GM12878 (cell line): ENCODE results near the gene MAP3K4. TPM values are rescaled to one million over a fixed set of nuclear protein-coding genes. Genes with fewer than 3 reads are reported as not detected.

Source experiments
- ATAC-seq: fragments of 200-7000 bp; cut with Tn5 transposase; 3 replicates; pipeline ENCODE4 v1.9.1; 2020; ENCODE audit warnings: mild to moderate bottlenecking, moderate library complexity
- BruUV-seq: library from RNA; stranded (reverse); fragments of 400-500 nt; replicated peaks from 2 replicates; lab custom pipeline; 2021; lab: Mats Ljungman, UMichigan
- CTCF ChIA-PET: fragments of 300-600 bp; sonication (Branson Sonifier 250); formaldehyde crosslinking; extraction: SDS; loops from one replicate; lab custom pipeline; 2021; ENCODE audit warnings: inconsistent platforms; lab: Yijun Ruan, JAX
- POLR2A ChIA-PET: fragments of 350-600 bp; formaldehyde crosslinking; extraction: SDS; loops from one replicate; lab custom pipeline; 2021; ENCODE audit warnings: inconsistent platforms; lab: Charles Lee
- RAD21 ChIA-PET: fragments of 300-600 bp; sonication (Branson Sonifier 250); formaldehyde crosslinking; loops from one replicate; lab custom pipeline; 2023; ENCODE audit warnings: antibody characterized with exemption; ENCODE audit not compliant: unreplicated experiment; lab: Charles Lee
- SMC1A ChIA-PET: fragments of 300-600 bp; sonication (Branson Sonifier 250); formaldehyde crosslinking; loops from one replicate; lab custom pipeline; 2023; ENCODE audit not compliant: unreplicated experiment, uncharacterized antibody; lab: Charles Lee
- DNase-seq: peaks from one replicate; pipeline ENCODE4 v3.0.0-alpha.2; 2011; ENCODE audit warnings: low read depth, low spot score
- FAIRE-seq: peaks from 3 replicates; lab custom pipeline; 2011; peaks lifted over from hg19 to GRCh38; lab: Jason Lieb, UNC
- H2AFZ ChIP-seq: 2 replicates; pipeline ENCODE4 v1.6.0; 2011; ENCODE audit warnings: low read depth, low read length, control low read depth; ENCODE audit not compliant: control insufficient read depth
- H3K27ac ChIP-seq: 2 replicates; pipeline ENCODE4 v1.5.1; 2011; ENCODE audit warnings: control low read depth; ENCODE audit not compliant: control insufficient read depth, insufficient read depth
- H3K27me3 ChIP-seq, 2 experiments: replicated peaks in 1 of 2; 2 replicates each; pipeline versions ENCODE4 v1.6.0 to v1.6.1; 2011; ENCODE audit warnings: low read length in 1 of 2; ENCODE audit not compliant: control insufficient read depth in 2 of 2, insufficient read depth in 2 of 2
- H3K36me3 ChIP-seq, 2 experiments: 2 replicates each; pipeline ENCODE4 v1.5.1; 2011; ENCODE audit warnings: low read length in 1 of 2; ENCODE audit not compliant: control insufficient read depth in 2 of 2, insufficient read depth in 2 of 2
- H3K4me1 ChIP-seq: 2 replicates; pipeline ENCODE4 v1.6.1; 2011; ENCODE audit warnings: mild to moderate bottlenecking, low read length, moderate library complexity, mixed read lengths; ENCODE audit not compliant: control insufficient read depth, insufficient read depth
- H3K4me2 ChIP-seq: 2 replicates; pipeline ENCODE4 v1.6.0; 2011; ENCODE audit warnings: control low read depth; ENCODE audit not compliant: control insufficient read depth, insufficient read depth
- H3K4me3 ChIP-seq: fragments of 200-600 bp; sonication (generic); 2 replicates; pipeline ENCODE4 v1.5.1; 2016
- H3K79me2 ChIP-seq: 2 replicates; pipeline ENCODE4 v1.6.0; 2011; ENCODE audit warnings: low read length; ENCODE audit not compliant: control insufficient read depth, insufficient read depth
- H3K9ac ChIP-seq: 2 replicates; pipeline ENCODE4 v1.8.0; 2011; ENCODE audit warnings: low read length, control low read depth, mixed read lengths; ENCODE audit not compliant: control insufficient read depth, insufficient read depth
- H3K9me3 ChIP-seq: replicated peaks from 3 replicates; pipeline ENCODE4 v1.5.1; 2011; ENCODE audit warnings: mild to moderate bottlenecking, low read length; ENCODE audit not compliant: control insufficient read depth, insufficient read depth
- H4K20me1 ChIP-seq: 2 replicates; pipeline ENCODE4 v1.6.0; 2011; ENCODE audit not compliant: control insufficient read depth, insufficient read depth
- ASH2L ChIP-seq: fragments of 300-600, 200-600 bp; sonication (generic); IDR thresholded peaks from 2 replicates; pipeline ENCODE4 v1.6.1; 2017; ENCODE audit warnings: low read depth, mild to moderate bottlenecking, borderline replicate concordance
- CHD2 ChIP-seq: IDR thresholded peaks from 2 replicates; pipeline ENCODE4 v1.6.1; 2011; ENCODE audit warnings: low read depth, low read length, improper control_type of control experiment, borderline replicate concordance
- NFYA ChIP-seq: IDR thresholded peaks from 2 replicates; pipeline ENCODE4 v1.6.1; 2011; ENCODE audit warnings: low read depth, mild to moderate bottlenecking, low read length, improper control_type of control experiment, borderline replicate concordance
- NFYB ChIP-seq: IDR thresholded peaks from 2 replicates; pipeline ENCODE4 v1.6.1; 2011; ENCODE audit warnings: low read depth, mild to moderate bottlenecking, low read length, improper control_type of control experiment, moderate library complexity; ENCODE audit not compliant: insufficient read depth
- NRF1 ChIP-seq: conservative IDR thresholded peaks from 2 replicates; pipeline ENCODE4 v1.6.1; 2011; ENCODE audit warnings: mild to moderate bottlenecking, low read depth, low read length, improper control_type of control experiment
- POU2F2 ChIP-seq: IDR thresholded peaks from 3 replicates; pipeline ENCODE4 v1.6.1; 2011; ENCODE audit warnings: low read depth, mild to moderate bottlenecking, low read length, borderline replicate concordance
- ZNF217 ChIP-seq: fragments of 450-650 bp; IDR thresholded peaks from 2 replicates; pipeline ENCODE4 v1.6.1; 2017; ENCODE audit warnings: antibody characterized with exemption, mild to moderate bottlenecking
- WGBS: methylation state at CpG from one replicate; pipeline ENCODE4 v1.1.6; 2016; ENCODE audit warnings: low lambda C conversion rate; ENCODE audit not compliant: insufficient replicate concordance, insufficient coverage; ENCODE audit errors: missing lambda C conversion rate; 5-methylcytosine and 5-hydroxymethylcytosine counted together
- in situ Hi-C: fragments of 300-500 bp; cut with MboI; formaldehyde crosslinking; loops from 9 replicates; pipeline ENCODE4 v1.14.3; 2018; ENCODE audit warnings: mixed read lengths
- intact Hi-C: fragments of 100-400 bp; cut with micrococcal nuclease; formaldehyde crosslinking; loops from one replicate; pipeline ENCODE4 v1.14.2; 2022; ENCODE audit not compliant: unreplicated experiment
- polyA plus RNA-seq, 11 experiments: library from polyadenylated mRNA; depleted of rRNA in 4 of 11; unstranded in 6 of 11; stranded (reverse) in 5 of 11; fragments of >200 nt; fragmentation: Nextera tagmentation in 4 of 11; fragmentation: Illumina TruSeq in 1 of 11; extraction: Ambion mirVana in 4 of 11; extraction: Trizol in 1 of 11; gene quantifications; 1 replicate in 1 of 11; 2 replicates in 10 of 11; pipeline versions ENCODE4 v1.2.1 to v1.2.3, GENCODE V29; 2011 to 2016; ENCODE audit warnings: inconsistent platforms in 2 of 11, missing spikeins in 2 of 11, low read depth in 1 of 11
- total RNA-seq, 4 experiments: library from RNA; depleted of rRNA in 3 of 4; stranded (reverse); fragments of >200 nt in 3 of 4; fragmentation: Illumina TruSeq in 1 of 4; extraction: Trizol in 1 of 4; gene quantifications; 2 replicates each; pipeline versions ENCODE4 v1.2.1 to v1.2.3, GENCODE V29; 2013 to 2021
- TF ChIP-seq, protein P1 (sequence below): fragments of 450-650 bp; IDR thresholded peaks from 2 replicates; pipeline ENCODE4 v1.6.1; 2017; ENCODE audit warnings: antibody characterized with exemption, mild to moderate bottlenecking, moderate library complexity
- TF ChIP-seq, protein P2 (sequence below): fragments of 150-350 bp; IDR thresholded peaks from 2 replicates; pipeline ENCODE4 v1.6.1; 2016; ENCODE audit warnings: low read depth, low read length
- TF ChIP-seq, protein P3 (sequence below): fragments of 450-650 bp; IDR thresholded peaks from 2 replicates; pipeline ENCODE4 v1.6.1; 2018; ENCODE audit warnings: borderline replicate concordance, mild to moderate bottlenecking; ENCODE audit not compliant: partially characterized antibody

The MAP3K4 gene
- total and polyA plus RNA-seq, 10 of the 15 experiments (the other 5 are each of a cell fraction or from before 2014, with no cell fraction given), result 14.0 to 44.5 (median 23.1) TPM

DNA sequence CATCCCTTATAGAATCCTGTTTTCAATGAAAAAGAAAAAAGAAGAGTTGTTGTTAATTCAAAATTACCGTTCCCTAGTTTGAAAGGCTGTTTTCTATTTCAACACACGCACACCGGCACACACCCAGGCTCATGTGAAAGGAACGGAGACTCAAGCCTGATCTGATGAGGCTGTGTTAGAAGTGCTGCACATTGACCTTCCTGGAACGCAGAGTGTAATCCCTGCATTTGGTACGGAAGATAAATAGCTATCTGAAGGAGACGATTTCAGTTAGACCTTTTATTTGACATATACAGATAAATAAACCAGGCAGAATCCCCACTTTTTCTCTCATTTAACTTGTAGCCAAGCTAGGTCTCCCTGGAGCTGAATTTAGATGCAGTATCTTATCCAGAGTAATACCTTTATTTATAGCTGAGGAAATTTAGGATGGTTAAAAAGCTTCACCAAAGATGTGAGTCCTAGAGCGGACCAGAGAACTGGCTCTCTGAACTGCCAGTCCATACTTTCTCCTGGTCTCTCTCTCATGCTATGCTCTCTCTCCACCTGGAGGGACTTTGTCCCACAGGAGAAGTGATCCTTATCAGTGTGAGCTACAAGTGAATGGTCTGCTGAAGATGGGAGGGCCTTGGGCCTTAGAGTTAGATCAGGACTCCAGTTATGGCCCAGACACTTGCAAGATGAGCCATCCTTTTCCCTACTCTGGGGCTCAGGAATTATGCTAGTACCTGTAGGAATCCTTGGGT, 30.6 kb downstream of the MAP3K4 start (continued):
- TF ChIP-seq POU2F2 (no peak), NFYB (no peak)

DNA sequence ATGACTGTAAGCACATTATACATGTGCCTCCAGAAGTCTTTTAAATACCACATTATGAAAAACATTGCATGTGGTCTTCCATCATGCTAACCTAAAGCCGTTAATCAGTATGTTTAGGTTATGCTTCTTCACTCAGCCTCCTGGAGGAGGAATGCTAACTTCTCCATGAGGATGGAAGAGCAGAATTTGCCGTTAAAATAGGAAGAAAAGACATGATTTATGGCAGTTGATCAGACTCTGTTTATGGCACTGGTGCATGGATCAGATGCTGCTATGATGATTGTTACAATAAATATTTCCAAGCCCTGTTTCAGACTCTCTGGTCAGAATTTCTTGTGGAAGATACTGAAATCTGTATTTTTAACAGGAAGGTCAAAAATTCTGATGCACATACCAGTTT, 31.7 kb downstream of the MAP3K4 start:
- POLR2A ChIA-PET, result no interaction called here
- BruUV-seq, result no TSS peak
- DNase-seq, result no peak
- intact Hi-C loops (no loop called here), in situ Hi-C loops (no loop called here)
- no peaks in the 10 kb centered on the region for H4K20me1 ChIP-seq
- H3K9ac ChIP-seq, result no peak overlapping the region
- H3K4me1 ChIP-seq, result no peaks in the 10 kb centered on the region
- H3K27ac ChIP-seq, result no peak overlapping the region
- RAD21 ChIA-PET, result no interaction called here
- H3K4me3 ChIP-seq, result no peak overlapping the region
- no peak overlapping the region for H3K4me2 ChIP-seq
- H3K79me2 ChIP-seq, result peaks cover 16% of the 10 kb centered on the region
- H3K36me3 ChIP-seq, result peaks cover 0 to 2% of the 10 kb centered on the region in 2 experiments; a peak in 3 of 4 replicates
- ATAC-seq, result no peak
- CTCF ChIA-PET, result interaction anchor here (1.5 kb wide), 1 partner anchor 30 kb away, joined by 3 read pairs; no protein-coding TSS in a partner anchor
- SMC1A ChIA-PET, result interaction anchor here (1.2 to 2.0 kb wide), 3 partner anchors 10 to 25 kb away, joined by 4 to 7 read pairs (median 7); no protein-coding TSS in a partner anchor
- WGBS, result 97% methylated on average over 2 of the region's 2 CpGs
- no peak overlapping the region for H2AFZ ChIP-seq
- peak; percentile 18 for FAIRE-seq
- H3K27me3 ChIP-seq, result no peaks in the 10 kb centered on the region
- no peaks in the 10 kb centered on the region; the same call in none of the 3 replicates for H3K9me3 ChIP-seq
- TF ChIP-seq ASH2L (no peak), NRF1 (no peak), NFYA (no peak), ZNF217 (no peak), CHD2 (no peak)
- TF ChIP-seq, protein P1, sequence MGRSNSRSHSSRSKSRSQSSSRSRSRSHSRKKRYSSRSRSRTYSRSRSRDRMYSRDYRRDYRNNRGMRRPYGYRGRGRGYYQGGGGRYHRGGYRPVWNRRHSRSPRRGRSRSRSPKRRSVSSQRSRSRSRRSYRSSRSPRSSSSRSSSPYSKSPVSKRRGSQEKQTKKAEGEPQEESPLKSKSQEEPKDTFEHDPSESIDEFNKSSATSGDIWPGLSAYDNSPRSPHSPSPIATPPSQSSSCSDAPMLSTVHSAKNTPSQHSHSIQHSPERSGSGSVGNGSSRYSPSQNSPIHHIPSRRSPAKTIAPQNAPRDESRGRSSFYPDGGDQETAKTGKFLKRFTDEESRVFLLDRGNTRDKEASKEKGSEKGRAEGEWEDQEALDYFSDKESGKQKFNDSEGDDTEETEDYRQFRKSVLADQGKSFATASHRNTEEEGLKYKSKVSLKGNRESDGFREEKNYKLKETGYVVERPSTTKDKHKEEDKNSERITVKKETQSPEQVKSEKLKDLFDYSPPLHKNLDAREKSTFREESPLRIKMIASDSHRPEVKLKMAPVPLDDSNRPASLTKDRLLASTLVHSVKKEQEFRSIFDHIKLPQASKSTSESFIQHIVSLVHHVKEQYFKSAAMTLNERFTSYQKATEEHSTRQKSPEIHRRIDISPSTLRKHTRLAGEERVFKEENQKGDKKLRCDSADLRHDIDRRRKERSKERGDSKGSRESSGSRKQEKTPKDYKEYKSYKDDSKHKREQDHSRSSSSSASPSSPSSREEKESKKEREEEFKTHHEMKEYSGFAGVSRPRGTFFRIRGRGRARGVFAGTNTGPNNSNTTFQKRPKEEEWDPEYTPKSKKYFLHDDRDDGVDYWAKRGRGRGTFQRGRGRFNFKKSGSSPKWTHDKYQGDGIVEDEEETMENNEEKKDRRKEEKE, result no peak
- TF ChIP-seq, protein P2, sequence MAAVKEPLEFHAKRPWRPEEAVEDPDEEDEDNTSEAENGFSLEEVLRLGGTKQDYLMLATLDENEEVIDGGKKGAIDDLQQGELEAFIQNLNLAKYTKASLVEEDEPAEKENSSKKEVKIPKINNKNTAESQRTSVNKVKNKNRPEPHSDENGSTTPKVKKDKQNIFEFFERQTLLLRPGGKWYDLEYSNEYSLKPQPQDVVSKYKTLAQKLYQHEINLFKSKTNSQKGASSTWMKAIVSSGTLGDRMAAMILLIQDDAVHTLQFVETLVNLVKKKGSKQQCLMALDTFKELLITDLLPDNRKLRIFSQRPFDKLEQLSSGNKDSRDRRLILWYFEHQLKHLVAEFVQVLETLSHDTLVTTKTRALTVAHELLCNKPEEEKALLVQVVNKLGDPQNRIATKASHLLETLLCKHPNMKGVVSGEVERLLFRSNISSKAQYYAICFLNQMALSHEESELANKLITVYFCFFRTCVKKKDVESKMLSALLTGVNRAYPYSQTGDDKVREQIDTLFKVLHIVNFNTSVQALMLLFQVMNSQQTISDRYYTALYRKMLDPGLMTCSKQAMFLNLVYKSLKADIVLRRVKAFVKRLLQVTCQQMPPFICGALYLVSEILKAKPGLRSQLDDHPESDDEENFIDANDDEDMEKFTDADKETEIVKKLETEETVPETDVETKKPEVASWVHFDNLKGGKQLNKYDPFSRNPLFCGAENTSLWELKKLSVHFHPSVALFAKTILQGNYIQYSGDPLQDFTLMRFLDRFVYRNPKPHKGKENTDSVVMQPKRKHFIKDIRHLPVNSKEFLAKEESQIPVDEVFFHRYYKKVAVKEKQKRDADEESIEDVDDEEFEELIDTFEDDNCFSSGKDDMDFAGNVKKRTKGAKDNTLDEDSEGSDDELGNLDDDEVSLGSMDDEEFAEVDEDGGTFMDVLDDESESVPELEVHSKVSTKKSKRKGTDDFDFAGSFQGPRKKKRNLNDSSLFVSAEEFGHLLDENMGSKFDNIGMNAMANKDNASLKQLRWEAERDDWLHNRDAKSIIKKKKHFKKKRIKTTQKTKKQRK, result no peak
- TF ChIP-seq, protein P3, sequence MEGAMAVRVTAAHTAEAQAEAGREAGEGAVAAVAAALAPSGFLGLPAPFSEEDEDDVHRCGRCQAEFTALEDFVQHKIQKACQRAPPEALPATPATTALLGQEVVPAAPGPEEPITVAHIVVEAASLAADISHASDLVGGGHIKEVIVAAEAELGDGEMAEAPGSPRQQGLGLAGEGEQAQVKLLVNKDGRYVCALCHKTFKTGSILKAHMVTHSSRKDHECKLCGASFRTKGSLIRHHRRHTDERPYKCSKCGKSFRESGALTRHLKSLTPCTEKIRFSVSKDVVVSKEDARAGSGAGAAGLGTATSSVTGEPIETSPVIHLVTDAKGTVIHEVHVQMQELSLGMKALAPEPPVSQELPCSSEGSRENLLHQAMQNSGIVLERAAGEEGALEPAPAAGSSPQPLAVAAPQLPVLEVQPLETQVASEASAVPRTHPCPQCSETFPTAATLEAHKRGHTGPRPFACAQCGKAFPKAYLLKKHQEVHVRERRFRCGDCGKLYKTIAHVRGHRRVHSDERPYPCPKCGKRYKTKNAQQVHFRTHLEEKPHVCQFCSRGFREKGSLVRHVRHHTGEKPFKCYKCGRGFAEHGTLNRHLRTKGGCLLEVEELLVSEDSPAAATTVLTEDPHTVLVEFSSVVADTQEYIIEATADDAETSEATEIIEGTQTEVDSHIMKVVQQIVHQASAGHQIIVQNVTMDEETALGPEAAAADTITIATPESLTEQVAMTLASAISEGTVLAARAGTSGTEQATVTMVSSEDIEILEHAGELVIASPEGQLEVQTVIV, result no peak
